Esophagus mucosa (tissue), 1 donor: ENCODE data around the gene CFAP100. TPM values are rescaled to one million over a fixed set of nuclear protein-coding genes. Genes with fewer than 3 reads are reported as not detected.

Source experiments
- ATAC-seq: fragments of 200-7000 bp; cut with Tn5 transposase; one replicate; pipeline ENCODE4 v1.9.1; 2020
- total RNA-seq: library from RNA; stranded (reverse); gene quantifications from one replicate; pipeline ENCODE4 v1.2.4, GENCODE V29; 2023
- donor health status: DM: yes; HTN: yes; CAD: no.

Gene CFAP100
- total RNA-seq, 1 donor from 2014 or later: not detected

GRCh38 chr3:126465928-126466544 lies 71.3 kb downstream of the CFAP100 start:
- no peak for ATAC-seq

GRCh38 chr3:126466886-126467610 lies 72.3 kb downstream of the CFAP100 start:
- no peak for ATAC-seq

DNA sequence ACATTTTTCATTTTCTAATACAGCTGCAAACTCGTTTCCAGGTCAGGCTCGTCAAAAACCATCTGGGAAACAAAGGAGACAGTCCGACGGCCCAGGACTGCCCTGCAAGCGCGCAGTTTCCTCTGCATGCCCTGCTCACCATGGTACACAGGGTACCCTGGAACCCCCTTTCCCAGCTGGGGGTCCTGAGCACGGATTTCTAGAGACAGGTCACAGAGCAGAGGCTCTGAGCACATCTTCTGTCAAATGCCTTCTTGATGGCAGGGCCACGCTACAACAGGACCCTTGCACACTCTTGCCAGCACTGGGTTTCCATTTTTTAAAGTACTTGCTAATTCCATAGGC lies 72.9 kb downstream of the CFAP100 start:
- ATAC-seq: no peak

DNA sequence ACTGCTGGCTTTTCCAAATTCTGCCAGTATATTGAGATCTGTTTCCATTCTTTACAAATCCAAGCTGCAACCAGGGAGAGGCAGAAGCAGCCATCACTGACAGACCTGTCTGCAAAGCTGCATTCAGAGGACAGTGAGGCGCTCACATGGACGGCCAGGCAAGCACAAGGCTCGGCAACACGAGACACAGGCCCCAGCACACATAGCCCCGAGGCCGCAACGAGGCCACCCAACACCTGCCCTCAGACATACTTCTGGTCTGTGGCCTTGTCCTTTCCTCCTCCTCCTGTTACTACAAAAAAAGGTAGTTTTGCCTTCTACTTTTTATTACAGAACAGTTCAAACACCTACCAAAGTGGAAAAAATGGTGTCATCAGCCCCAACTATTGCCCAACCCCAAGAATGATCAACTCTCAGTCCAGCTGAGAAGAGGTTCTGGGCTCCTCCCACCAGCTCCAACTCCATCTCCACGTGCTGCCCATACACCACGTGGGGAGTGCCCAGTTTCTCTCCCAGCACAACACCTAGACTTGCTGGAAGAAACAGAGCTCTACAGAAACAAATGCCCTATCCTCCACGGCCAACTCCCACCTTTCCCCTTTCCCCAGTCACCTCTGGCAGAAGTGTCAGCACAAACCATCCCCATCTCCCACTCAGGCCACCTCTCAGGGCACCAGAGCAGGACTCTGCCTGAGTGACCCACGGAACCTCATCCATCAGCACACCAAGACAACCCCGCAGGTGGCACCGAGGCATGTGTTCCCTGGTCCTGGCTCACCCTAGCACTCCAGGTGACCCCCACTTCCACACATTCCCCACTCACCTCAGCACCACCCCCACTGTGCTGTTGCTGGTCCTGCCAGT lies 73.6 kb downstream of the CFAP100 start:
- no peak for ATAC-seq

DNA sequence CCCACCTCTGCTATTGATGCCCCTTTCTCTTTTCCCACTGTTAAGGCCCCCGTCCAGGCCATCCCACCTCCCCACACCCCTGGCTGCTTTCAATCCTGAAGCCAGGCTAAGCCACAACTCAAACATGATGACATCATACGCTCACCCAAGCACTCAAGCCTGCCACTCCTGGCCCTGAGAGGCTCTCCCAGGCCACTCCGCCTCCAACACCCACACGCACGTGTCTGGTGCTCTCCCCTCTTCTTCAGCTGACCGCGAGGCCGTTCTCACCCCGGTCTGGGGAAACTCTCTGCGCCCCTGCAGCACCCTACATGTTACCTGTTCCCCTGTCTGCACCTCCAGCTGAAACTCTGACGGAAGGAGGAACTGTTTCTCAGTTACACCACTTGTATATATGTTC lies 74.8 kb downstream of the CFAP100 start:
- ATAC-seq: no peak

- ATAC-seq: peak; percentile 61
Measured at GRCh38 chr3:126472277-126473006, 77.7 kb downstream of the CFAP100 start.

DNA sequence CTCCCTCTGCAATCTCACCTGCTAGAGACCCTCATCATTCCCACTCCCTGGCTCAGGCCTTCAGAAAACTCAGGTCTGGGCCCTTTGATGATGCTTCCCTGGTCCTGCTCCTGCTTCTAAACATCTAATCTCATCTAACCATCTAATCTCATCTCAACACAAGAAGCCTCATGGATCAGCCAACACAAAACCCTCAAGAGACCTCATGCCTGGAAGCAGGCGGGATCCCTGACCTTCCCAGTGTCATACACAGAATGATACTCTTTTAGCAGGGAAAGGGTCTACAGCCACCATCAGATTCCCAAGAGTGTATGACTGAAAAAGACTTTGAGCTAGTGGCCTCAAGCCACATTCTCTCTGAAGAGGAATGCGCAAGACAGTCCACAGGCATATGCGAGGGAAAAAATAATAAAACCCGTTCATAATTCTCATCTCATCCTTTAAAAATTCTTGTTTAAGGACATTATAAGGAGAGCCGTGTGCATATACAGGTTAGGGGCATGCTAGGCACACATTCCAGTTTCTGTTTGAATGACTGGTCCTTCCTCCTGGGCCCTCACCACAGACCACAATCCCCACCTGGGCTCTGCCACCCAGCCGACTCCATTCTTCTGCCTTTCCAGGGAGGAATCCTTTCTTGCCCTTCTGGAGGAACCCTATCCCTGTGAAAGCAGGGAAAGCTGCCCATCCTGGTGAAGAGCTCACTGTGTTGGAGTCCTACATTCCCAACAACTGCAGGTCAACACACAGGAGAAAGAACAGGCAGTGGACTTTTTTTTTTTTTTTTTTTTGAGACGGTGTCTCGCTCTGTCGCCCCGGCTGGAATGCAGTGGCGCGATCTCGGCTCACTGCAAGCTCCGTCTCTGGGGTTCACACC lies 78.8 kb downstream of the CFAP100 start:
- ATAC-seq: no peak

GRCh38 chr3:126474498-126475412 lies 80.0 kb downstream of the CFAP100 start:
- peak; percentile 1 for ATAC-seq

DNA sequence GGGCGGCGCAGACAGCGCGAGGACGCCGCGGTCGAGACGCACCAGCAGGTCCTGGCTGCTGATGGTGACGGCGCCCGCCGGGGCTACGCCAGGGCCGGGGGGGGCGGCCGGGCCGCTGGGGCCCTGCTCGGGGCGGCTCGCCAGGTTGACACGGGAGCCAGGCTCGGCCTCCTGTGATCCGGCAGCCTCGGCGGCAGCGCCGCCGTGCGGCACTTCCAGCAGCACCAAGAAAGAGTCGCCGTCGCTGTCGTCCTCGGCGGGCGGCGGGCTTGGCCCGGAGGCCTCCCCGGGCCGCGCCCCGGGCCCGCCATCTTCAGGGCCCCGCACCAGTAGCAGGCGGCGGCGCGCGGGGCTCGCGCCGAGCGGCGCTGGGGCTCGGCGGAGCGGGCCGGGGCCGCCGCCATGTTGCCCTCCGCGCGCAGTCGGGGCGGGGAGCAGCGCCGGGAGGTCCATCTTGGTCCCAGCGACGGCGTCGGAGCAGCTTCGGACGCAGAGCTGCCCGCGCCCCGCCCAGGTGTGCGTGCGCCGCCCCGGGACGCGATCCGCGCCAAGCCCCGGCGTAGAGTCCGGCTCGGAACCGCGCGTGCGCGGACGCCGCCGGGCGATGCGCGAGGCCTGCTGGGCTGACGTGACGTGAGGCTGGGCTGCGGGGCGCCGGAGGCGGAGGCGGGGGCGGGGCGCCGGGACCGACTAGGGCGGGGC lies 80.9 kb downstream of the CFAP100 start, which contains the start of gene ZXDC:
Gene ZXDC, minus strand, starts transcription at position 479 of the 702 bp plus-strand sequence. Its CDS starts 26 bp downstream, at position 453.
- ATAC-seq: peak; percentile 91

GRCh38 chr3:126476166-126477060 lies 81.7 kb downstream of the CFAP100 start:
- ATAC-seq: peak; percentile 54

DNA sequence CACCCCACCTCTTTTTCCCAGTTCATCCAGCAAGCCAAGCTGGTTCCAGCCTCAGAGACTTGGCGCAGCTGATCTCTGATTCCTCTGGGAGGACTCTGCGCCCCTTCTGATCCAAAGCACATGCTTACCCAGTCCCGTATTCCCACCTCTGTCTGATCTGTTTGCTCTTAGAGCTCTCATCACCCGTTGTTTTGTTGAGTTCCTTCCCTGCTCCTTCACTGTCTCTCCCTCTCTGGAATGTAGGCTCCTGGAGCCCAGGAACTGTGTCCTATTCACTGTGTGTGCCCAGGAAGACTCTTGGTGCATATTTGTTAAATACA lies 82.3 kb downstream of the CFAP100 start:
- ATAC-seq: no peak

- ATAC-seq: no peak
Measured at GRCh38 chr3:126478581-126479310, 84.0 kb downstream of the CFAP100 start.

DNA sequence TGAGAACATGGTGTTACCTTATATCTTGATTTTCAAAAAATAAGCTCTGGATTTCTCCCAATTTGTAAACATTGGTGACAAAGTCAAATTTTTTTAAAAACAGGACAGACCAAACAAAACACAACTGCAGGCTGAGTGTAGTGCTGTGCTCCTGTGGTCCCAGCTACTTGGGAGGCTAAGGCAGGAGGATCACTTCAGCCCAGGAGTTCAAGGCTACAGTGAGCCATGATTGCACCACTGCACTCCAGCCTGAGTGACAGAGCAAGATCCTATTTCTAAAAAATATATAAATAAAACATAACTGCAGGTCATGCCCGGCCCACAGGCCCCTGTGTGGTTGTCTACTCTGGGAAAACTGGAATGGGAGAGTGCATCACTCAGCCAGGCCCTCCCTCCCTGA lies 84.9 kb downstream of the CFAP100 start:
- no peak for ATAC-seq

DNA sequence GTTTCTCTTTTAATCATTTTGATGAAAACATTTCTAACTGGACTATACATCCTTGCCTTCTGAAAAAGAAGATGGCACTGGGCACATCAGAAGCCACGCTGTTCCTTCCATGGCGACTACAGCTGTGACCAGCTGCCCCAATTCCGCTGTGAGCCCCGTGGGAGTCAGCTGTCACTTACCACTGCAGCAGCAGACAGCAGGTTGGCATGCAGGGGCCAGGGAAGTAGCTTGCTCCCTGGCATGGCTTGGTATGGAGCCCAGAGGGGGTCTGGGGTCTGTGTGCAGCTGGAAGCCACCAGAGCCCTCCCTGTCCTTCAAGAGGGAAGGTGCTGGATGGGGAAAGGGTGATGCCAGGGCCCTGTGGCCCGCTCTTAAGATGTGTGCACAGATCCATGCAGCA lies 85.5 kb downstream of the CFAP100 start:
- no peak for ATAC-seq

- no peak for ATAC-seq
Measured at GRCh38 chr3:126480861-126481260, 86.2 kb downstream of the CFAP100 start.

DNA sequence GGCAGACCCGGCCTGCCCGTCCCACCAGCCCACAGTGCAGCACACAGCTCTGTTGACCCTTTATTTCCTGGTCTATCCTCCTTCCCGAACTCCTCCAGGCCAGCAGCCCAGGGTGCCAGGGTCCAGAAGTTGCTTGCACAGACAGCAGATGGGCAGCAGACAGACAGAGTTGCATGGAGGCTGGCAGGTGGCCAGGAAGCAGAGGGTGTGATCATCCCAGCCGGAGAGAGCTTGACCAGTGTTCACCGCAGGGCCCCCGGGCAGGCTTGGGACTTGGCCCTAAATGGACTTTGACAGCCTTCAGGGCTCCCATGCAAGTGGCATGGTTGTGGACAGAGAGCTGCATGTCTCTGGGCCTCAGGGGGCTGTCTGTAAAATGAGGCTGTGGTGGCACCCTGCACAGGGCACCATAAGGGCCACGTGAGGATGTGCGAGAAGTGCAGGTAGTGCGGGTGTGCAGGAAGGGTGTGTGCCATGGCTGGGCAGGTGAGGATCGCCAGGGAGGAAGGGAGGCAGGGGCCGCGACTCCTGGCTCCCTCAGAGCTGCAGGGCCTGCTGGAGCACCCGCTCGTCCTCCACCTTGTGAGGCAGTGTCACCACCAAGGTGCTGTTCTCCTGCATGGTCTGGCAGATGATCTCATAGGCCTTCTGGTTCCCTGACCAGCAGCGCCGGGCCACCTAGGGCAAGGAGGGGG lies 87.2 kb downstream of the CFAP100 start:
- no peak for ATAC-seq

GRCh38 chr3:126482503-126483255 lies 88.0 kb downstream of the CFAP100 start:
- ATAC-seq: no peak
